ENCODE results near the gene GPR6.

GPR6 gene

DNA sequence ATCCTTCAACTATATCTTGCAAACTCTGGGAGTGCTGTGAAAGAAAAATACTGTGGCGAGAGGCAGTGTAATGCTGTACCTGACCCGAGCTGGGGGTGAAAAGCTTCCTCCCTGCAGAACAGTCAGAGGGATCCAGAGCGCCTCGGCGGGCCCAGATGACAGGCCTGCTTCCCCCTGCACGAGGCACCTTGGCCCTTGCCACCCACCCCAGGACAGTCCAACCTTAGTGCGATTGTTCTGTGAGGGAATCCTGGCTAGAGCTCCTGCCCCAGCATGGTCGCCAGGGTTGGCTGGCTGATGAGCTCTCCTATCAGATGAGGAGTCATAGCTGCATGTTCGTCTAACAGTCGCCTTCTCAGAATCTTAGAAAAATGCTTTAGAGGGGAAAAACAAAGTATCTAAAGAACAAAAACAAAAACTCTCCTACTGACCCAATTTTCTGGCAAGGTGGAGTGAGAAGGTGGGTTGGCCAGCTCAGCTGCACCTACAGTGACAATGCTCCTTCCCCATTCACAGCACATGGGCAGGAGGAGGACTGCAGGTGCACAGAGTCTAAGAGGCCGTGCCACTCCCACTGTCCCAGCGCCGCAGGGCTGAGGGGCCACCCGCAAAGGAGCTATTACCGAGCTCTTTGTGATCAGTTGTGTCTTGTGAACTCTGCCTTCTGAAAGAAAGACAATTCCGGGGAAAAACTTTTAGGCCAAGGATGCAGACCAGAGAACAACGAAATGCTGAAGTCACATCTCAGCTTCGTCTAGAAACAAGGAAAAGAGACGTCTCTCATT, 28.6 kb upstream of the GPR6 start:
- TF ChIP-seq, protein P1, sequence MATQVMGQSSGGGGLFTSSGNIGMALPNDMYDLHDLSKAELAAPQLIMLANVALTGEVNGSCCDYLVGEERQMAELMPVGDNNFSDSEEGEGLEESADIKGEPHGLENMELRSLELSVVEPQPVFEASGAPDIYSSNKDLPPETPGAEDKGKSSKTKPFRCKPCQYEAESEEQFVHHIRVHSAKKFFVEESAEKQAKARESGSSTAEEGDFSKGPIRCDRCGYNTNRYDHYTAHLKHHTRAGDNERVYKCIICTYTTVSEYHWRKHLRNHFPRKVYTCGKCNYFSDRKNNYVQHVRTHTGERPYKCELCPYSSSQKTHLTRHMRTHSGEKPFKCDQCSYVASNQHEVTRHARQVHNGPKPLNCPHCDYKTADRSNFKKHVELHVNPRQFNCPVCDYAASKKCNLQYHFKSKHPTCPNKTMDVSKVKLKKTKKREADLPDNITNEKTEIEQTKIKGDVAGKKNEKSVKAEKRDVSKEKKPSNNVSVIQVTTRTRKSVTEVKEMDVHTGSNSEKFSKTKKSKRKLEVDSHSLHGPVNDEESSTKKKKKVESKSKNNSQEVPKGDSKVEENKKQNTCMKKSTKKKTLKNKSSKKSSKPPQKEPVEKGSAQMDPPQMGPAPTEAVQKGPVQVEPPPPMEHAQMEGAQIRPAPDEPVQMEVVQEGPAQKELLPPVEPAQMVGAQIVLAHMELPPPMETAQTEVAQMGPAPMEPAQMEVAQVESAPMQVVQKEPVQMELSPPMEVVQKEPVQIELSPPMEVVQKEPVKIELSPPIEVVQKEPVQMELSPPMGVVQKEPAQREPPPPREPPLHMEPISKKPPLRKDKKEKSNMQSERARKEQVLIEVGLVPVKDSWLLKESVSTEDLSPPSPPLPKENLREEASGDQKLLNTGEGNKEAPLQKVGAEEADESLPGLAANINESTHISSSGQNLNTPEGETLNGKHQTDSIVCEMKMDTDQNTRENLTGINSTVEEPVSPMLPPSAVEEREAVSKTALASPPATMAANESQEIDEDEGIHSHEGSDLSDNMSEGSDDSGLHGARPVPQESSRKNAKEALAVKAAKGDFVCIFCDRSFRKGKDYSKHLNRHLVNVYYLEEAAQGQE (IDR thresholded peaks at IDR 0.05; ENCODE audit: insufficient replicate concordance, low read depth), result no peak
- TF ChIP-seq GABPA (IDR thresholded peaks at IDR 0.05; ENCODE audit: low read depth) (no peak), POLR2AphosphoS5 (IDR thresholded peaks at IDR 0.05; ENCODE audit: low read depth) (no peak), SPI1 (IDR thresholded peaks at IDR 0.05; ENCODE audit: borderline replicate concordance, low read depth) (no peak)
- TF ChIP-seq, protein P2, sequence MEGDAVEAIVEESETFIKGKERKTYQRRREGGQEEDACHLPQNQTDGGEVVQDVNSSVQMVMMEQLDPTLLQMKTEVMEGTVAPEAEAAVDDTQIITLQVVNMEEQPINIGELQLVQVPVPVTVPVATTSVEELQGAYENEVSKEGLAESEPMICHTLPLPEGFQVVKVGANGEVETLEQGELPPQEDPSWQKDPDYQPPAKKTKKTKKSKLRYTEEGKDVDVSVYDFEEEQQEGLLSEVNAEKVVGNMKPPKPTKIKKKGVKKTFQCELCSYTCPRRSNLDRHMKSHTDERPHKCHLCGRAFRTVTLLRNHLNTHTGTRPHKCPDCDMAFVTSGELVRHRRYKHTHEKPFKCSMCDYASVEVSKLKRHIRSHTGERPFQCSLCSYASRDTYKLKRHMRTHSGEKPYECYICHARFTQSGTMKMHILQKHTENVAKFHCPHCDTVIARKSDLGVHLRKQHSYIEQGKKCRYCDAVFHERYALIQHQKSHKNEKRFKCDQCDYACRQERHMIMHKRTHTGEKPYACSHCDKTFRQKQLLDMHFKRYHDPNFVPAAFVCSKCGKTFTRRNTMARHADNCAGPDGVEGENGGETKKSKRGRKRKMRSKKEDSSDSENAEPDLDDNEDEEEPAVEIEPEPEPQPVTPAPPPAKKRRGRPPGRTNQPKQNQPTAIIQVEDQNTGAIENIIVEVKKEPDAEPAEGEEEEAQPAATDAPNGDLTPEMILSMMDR (IDR thresholded peaks at IDR 0.05; ENCODE audit: insufficient read depth, low read length), result no peak
- H3K27me3 ChIP-seq (ENCODE audit: insufficient read depth, poor library complexity, severe bottlenecking), result no peaks in the 10 kb centered on the region
- H3K4me3 ChIP-seq (replicated peaks; ENCODE audit: insufficient read depth, low read length), result no peak overlapping the region
- DNase-seq (ENCODE audit: low read depth in 1 of 2, low spot score in 1 of 2), result no peak
- H3K27ac ChIP-seq (replicated peaks), result no peak overlapping the region

- TF ChIP-seq, protein P2 (IDR thresholded peaks at IDR 0.05; ENCODE audit: insufficient read depth, low read length), result no peak
- TF ChIP-seq, protein P1 (IDR thresholded peaks at IDR 0.05; ENCODE audit: insufficient replicate concordance, low read depth), result no peak
- TF ChIP-seq POLR2AphosphoS5 (IDR thresholded peaks at IDR 0.05; ENCODE audit: low read depth), result no peak
- TF ChIP-seq SPI1 (IDR thresholded peaks at IDR 0.05; ENCODE audit: borderline replicate concordance, low read depth), result no peak
- no peak for TF ChIP-seq GABPA (IDR thresholded peaks at IDR 0.05; ENCODE audit: low read depth)
- no peak for DNase-seq (ENCODE audit: low read depth in 1 of 2, low spot score in 1 of 2)
- H3K27me3 ChIP-seq (ENCODE audit: insufficient read depth, poor library complexity, severe bottlenecking), result no peaks in the 10 kb centered on the region
- H3K4me3 ChIP-seq (replicated peaks; ENCODE audit: insufficient read depth, low read length), result no peak overlapping the region
- no peak overlapping the region for H3K27ac ChIP-seq (replicated peaks)
Observed at GRCh38 chr6:109955491-109955890, 22.6 kb upstream of the GPR6 start.

GRCh38 chr6:109958626-109959025, 19.5 kb upstream of the GPR6 start:
- no peak for TF ChIP-seq SPI1 (IDR thresholded peaks at IDR 0.05; ENCODE audit: borderline replicate concordance, low read depth)
- TF ChIP-seq, protein P2 (IDR thresholded peaks at IDR 0.05; ENCODE audit: insufficient read depth, low read length), result no peak
- TF ChIP-seq POLR2AphosphoS5 (IDR thresholded peaks at IDR 0.05; ENCODE audit: low read depth), result no peak
- no peak for TF ChIP-seq GABPA (IDR thresholded peaks at IDR 0.05; ENCODE audit: low read depth)
- TF ChIP-seq, protein P1 (IDR thresholded peaks at IDR 0.05; ENCODE audit: insufficient replicate concordance, low read depth), result no peak
- DNase-seq (ENCODE audit: low read depth in 1 of 2, low spot score in 1 of 2), result no peak
- H3K27me3 ChIP-seq (ENCODE audit: insufficient read depth, poor library complexity, severe bottlenecking), result no peaks in the 10 kb centered on the region
- no peak overlapping the region for H3K4me3 ChIP-seq (replicated peaks; ENCODE audit: insufficient read depth, low read length)
- H3K27ac ChIP-seq (replicated peaks), result no peak overlapping the region
